ENCODE data around the gene NPEPL1. TPM values are rescaled to one million over a fixed set of nuclear protein-coding genes. Genes with fewer than 3 reads are reported as not detected.

The NPEPL1 gene
- total and polyA plus RNA-seq, 11 donors: 18.1 to 33.4 (median 30.1) TPM

DNA sequence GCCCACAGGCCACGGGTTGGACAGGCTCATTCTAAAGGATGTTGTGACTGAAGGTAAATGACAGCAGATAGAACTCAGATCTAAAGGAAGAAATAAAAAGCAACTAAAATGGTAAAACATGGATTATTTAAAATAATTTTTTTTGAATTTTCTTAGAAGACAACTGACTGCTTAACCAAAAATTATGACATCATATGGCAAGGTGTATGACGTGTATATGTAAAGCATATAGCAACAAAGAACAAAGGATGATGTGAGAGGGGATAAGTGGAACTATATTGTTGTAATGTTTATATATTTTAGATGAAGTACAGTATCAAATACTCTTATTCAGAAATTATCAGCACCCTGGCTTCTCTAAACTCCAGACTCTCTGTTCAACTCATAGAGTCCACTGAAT, 38.6 kb downstream of the NPEPL1 start:
- H3K27ac ChIP-seq: no peak overlapping the region
- intact Hi-C loops (cut with DNase I): no loop called here

GRCh38 chr20:58737198-58737597, 44.6 kb downstream of the NPEPL1 start:
- no peaks in the 10 kb centered on the region for H3K9me3 ChIP-seq
- no peaks in the 10 kb centered on the region for H3K36me3 ChIP-seq
- ATAC-seq: no peak
- no peak for DNase-seq
- no peaks in the 10 kb centered on the region for H3K4me1 ChIP-seq
- H3K4me3 ChIP-seq: no peak overlapping the region
- WGBS, 4 donors: 77 to 85% (median 83%) methylated on average over 1 of the region's 1 CpG
- intact Hi-C loops (cut with DNase I): no loop called here
- TF ChIP-seq, protein P1, sequence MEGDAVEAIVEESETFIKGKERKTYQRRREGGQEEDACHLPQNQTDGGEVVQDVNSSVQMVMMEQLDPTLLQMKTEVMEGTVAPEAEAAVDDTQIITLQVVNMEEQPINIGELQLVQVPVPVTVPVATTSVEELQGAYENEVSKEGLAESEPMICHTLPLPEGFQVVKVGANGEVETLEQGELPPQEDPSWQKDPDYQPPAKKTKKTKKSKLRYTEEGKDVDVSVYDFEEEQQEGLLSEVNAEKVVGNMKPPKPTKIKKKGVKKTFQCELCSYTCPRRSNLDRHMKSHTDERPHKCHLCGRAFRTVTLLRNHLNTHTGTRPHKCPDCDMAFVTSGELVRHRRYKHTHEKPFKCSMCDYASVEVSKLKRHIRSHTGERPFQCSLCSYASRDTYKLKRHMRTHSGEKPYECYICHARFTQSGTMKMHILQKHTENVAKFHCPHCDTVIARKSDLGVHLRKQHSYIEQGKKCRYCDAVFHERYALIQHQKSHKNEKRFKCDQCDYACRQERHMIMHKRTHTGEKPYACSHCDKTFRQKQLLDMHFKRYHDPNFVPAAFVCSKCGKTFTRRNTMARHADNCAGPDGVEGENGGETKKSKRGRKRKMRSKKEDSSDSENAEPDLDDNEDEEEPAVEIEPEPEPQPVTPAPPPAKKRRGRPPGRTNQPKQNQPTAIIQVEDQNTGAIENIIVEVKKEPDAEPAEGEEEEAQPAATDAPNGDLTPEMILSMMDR (IDR thresholded peaks at IDR 0.05): no peak
- no peak for TF ChIP-seq POLR2A (IDR thresholded peaks at IDR 0.05)
- H3K27ac ChIP-seq: no peak overlapping the region
- H3K27me3 ChIP-seq: peaks cover 0 to 11% (median 0%) of the 10 kb centered on the region in 9 donors

More for the DNA sequence above, 38.6 kb downstream of the NPEPL1 start:
- no peaks in the 10 kb centered on the region for H3K36me3 ChIP-seq
- DNase-seq: no peak
- no peak for ATAC-seq
- no peaks in the 10 kb centered on the region for H3K4me1 ChIP-seq
- H3K27me3 ChIP-seq: peaks cover 0 to 4% (median 0%) of the 10 kb centered on the region in 9 donors
- TF ChIP-seq POLR2A (IDR thresholded peaks at IDR 0.05): no peak
- TF ChIP-seq, protein P1 (IDR thresholded peaks at IDR 0.05): no peak
- 67 to 87% (median 85%) methylated on average over 2 of the region's 2 CpGs for WGBS, 4 donors
- peaks cover 0 to 20% (median 2%) of the 10 kb centered on the region in 12 donors for H3K9me3 ChIP-seq
- no peak overlapping the region for H3K4me3 ChIP-seq

DNA sequence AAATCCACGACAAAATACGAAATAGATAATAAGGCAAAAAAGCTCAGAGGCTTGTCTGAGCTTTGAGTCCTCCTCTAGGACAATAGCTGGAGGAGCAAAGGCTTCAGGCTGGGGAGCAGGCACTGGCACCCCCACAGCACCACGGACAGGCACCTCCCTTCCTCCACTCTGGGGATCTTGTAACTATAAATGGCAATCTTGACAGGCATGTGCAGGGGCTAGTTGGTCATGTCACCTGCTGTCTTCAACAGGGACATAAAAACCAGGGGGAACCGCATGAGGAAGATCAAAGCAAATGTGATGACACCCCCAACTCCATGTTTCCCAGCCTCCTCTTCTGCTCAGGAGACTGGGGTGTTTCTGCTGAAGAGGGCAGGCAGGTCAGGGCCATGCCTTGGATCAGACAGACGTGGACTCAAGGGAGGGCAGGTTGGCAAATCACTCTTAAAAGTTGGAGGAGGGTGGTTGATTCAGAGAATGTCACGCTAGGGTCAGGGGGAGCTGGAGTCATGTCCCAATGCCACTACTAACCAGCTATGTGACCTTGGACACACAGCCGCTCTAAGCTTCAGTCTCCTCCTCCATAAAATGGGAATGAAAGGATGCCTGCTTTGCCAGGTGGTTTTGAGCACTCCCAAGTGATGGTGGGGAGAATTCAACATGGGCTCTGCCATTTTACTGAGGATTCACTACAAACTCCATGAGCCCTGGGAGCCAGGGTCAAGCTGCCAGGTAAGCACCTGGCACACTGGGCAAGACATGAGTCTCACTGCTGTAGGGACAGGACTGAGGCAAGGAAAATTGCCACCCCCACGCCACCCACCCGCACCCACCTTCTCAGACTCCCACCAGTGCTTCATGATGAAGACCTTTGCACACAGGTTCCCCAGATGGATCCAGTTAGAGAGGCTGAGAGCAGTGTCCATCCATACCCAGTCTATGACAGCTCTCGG, 48.0 kb downstream of the NPEPL1 start:
- Histone ChIP-seq H3K4me1 (no peaks in the 10 kb centered on the region), H3K36me3 (no peaks in the 10 kb centered on the region), H3K27me3 (peaks cover 0 to 18% (median 2%) of the 10 kb centered on the region in 9 donors), H3K4me3 (no peak overlapping the region), H3K9me3 (no peaks in the 10 kb centered on the region), H3K27ac (no peak overlapping the region)
- intact Hi-C loops (cut with DNase I): no loop called here
- TF ChIP-seq POLR2A (IDR thresholded peaks at IDR 0.05): no peak
- TF ChIP-seq, protein P1 (IDR thresholded peaks at IDR 0.05): no peak
- DNase-seq (no peak), ATAC-seq (no peak)
- 77 to 84% (median 81%) methylated on average over 10 of the region's 10 CpGs for WGBS, 4 donors

DNA sequence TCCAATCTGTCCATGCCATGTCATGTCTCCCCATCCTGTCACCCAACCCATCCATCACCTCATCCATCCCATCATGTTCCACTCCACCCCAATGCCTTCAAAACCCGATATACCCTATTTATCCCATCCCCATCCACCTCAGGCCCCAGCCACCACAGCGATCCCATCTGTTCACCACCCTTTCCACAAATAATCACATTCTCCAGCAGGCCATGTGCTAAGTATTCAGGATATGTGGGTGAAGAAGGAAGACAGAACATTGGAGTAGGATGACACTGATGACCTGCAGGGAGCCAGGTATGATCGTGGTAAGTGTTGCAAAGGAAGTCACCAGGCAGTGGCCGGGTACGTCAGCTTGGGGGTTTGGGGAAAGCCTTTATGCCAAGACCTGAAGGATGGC, 48.8 kb downstream of the NPEPL1 start:
- Histone ChIP-seq H3K27ac (no peak overlapping the region), H3K4me1 (no peaks in the 10 kb centered on the region), H3K4me3 (no peak overlapping the region), H3K27me3 (peaks cover 0 to 16% (median 2%) of the 10 kb centered on the region in 9 donors), H3K36me3 (no peaks in the 10 kb centered on the region), H3K9me3 (no peaks in the 10 kb centered on the region)
- ATAC-seq (no peak), DNase-seq (no peak)
- TF ChIP-seq, protein P1 (IDR thresholded peaks at IDR 0.05): no peak
- TF ChIP-seq POLR2A (IDR thresholded peaks at IDR 0.05): no peak
- WGBS, 4 donors: 87 to 90% (median 88%) methylated on average over 5 of the region's 5 CpGs
- intact Hi-C loops (cut with DNase I): no loop called here
